Endodermal cell (in vitro differentiated cells): ENCODE results near the gene BRD4. TPM values are rescaled to one million over a fixed set of nuclear protein-coding genes. Genes with fewer than 3 reads are reported as not detected.
"Not testable (repeated sequence)": the region's sequence is repeated elsewhere in the genome, so short reads cannot be mapped to it uniquely, and the experiment has no call there.

Experiments used
- DNase-seq: peaks from one replicate; pipeline ENCODE4 v3.0.0-alpha.2; 2017
- H3K27ac ChIP-seq: 2 replicates; pipeline ENCODE4 v1.5.1; 2013; ENCODE audit warnings: mild to moderate bottlenecking, low read depth, low read length, moderate library complexity
- H3K27me3 ChIP-seq: 2 replicates; pipeline ENCODE4 v1.6.1; 2013; ENCODE audit warnings: mild to moderate bottlenecking, low read length, moderate library complexity; ENCODE audit not compliant: insufficient read depth, control insufficient read depth, poor library complexity, severe bottlenecking
- H3K36me3 ChIP-seq: 2 replicates; pipeline ENCODE4 v1.7.0; 2013; ENCODE audit warnings: mild to moderate bottlenecking, low read length, moderate library complexity; ENCODE audit not compliant: control insufficient read depth, insufficient read depth
- H3K4me1 ChIP-seq: one replicate; pipeline ENCODE4 v1.7.0; 2013; ENCODE audit warnings: low read length; ENCODE audit not compliant: control insufficient read depth, insufficient read depth
- H3K4me3 ChIP-seq: 2 replicates; pipeline ENCODE4 v1.5.1; 2013; ENCODE audit warnings: mild to moderate bottlenecking, low read length, moderate library complexity
- H3K9ac ChIP-seq: 2 replicates; pipeline ENCODE4 v1.6.1; 2013; ENCODE audit warnings: mild to moderate bottlenecking, low read length, moderate library complexity; ENCODE audit not compliant: poor library complexity, severe bottlenecking; ENCODE audit errors: extremely low read depth
- H3K9me3 ChIP-seq: 2 replicates; pipeline ENCODE4 v1.6.1; 2013; ENCODE audit warnings: mild to moderate bottlenecking, low read length, moderate library complexity; ENCODE audit not compliant: control insufficient read depth
- H3K27ac Mint-ChIP-seq: 2 replicates; pipeline ENCODE4 v1.8.0; 2020; ENCODE audit warnings: mixed read lengths
- H3K27me3 Mint-ChIP-seq: 2 replicates; pipeline ENCODE4 v1.8.0; 2021; ENCODE audit warnings: mild to moderate bottlenecking, mixed read lengths; ENCODE audit not compliant: insufficient read depth
- H3K36me3 Mint-ChIP-seq: 2 replicates; pipeline ENCODE4 v1.8.0; 2020; ENCODE audit warnings: low read depth, mixed read lengths
- H3K4me1 Mint-ChIP-seq: 2 replicates; pipeline ENCODE4 v1.8.0; 2020; ENCODE audit warnings: mixed read lengths
- H3K4me3 Mint-ChIP-seq: 2 replicates; pipeline ENCODE4 v1.8.0; 2020; ENCODE audit warnings: mild to moderate bottlenecking, moderate library complexity, mixed read lengths
- H3K9me3 Mint-ChIP-seq: 2 replicates; pipeline ENCODE4 v1.8.0; 2020; ENCODE audit warnings: mild to moderate bottlenecking, mixed read lengths
- CTCF ChIP-seq: fragments of 200-600 bp; sonication (generic); conservative IDR thresholded peaks from 2 replicates; pipeline ENCODE4 v1.5.0; 2021; ENCODE audit warnings: antibody characterized with exemption, mild to moderate bottlenecking
- WGBS, 2 experiments: methylation state at CpG; one replicate each; pipeline versions ENCODE4 v1.1.5 to v1.1.7; 2013; ENCODE audit warnings: missing lambda C conversion rate in 2 of 2, mixed read lengths in 1 of 2; ENCODE audit not compliant: insufficient coverage in 1 of 2, insufficient read length in 1 of 2; 5-methylcytosine and 5-hydroxymethylcytosine counted together
- total RNA-seq, 2 donors: library from RNA; stranded (reverse); fragmentation: NEBNext Ultra II Directional in 1 of 2; extraction: Animal tissue kit (Norgen Biotek cat#: 25700) in 1 of 2; gene quantifications; 2 replicates in 1 of 2; 3 replicates in 1 of 2; pipeline ENCODE4 v1.2.1, GENCODE V29; 2021

The BRD4 gene
- total RNA-seq, 2 donors from 2014 or later: 149 to 156 TPM

GRCh38 chr19:15360015-15360414, 27.7 kb upstream of the BRD4 start:
- Histone ChIP-seq H3K36me3 (peaks cover 64% of the 10 kb centered on the region), H3K9me3 (peaks cover 13% of the 10 kb centered on the region)
- not testable (repeated sequence) for H3K9ac ChIP-seq, H3K4me1 ChIP-seq, H3K4me1 Mint-ChIP-seq, H3K27ac ChIP-seq, H3K27ac Mint-ChIP-seq, H3K4me3 ChIP-seq, H3K4me3 Mint-ChIP-seq, H3K27me3 Mint-ChIP-seq, H3K27me3 ChIP-seq, DNase-seq
- Mint-ChIP-seq H3K9me3 (peaks cover 21% of the 10 kb centered on the region), H3K36me3 (peaks cover 73% of the 10 kb centered on the region)
- 91 to 100% methylated on average over 1 to 4 of the region's 4 CpGs for WGBS, 2 experiments

GRCh38 chr19:15358918-15359317, 26.6 kb upstream of the BRD4 start:
- TF ChIP-seq CTCF: no peak
- H3K27ac Mint-ChIP-seq: no peak overlapping the region

GRCh38 chr19:15357906-15358305, 25.6 kb upstream of the BRD4 start:
- no peak for DNase-seq
- H3K4me3 ChIP-seq: no peak overlapping the region
- peaks cover 11% of the 10 kb centered on the region for H3K9me3 Mint-ChIP-seq
- no peak overlapping the region for H3K27ac Mint-ChIP-seq
- WGBS, 2 experiments: 91 to 95% methylated on average over 3 to 4 of the region's 4 CpGs
- peaks cover 7% of the 10 kb centered on the region for H3K9me3 ChIP-seq
- H3K36me3 Mint-ChIP-seq: peaks cover 77% of the 10 kb centered on the region
- no peaks in the 10 kb centered on the region for H3K27me3 Mint-ChIP-seq
- no peak overlapping the region for H3K27ac ChIP-seq
- H3K4me3 Mint-ChIP-seq: no peak overlapping the region
- H3K27me3 ChIP-seq: no peaks in the 10 kb centered on the region
- H3K4me1 ChIP-seq: no peaks in the 10 kb centered on the region
- TF ChIP-seq CTCF: no peak
- no peaks in the 10 kb centered on the region for H3K4me1 Mint-ChIP-seq
- peaks cover 73% of the 10 kb centered on the region for H3K36me3 ChIP-seq
- H3K9ac ChIP-seq: no peak overlapping the region

More at GRCh38 chr19:15358918-15359317, 26.6 kb upstream of the BRD4 start:
- no peak overlapping the region for H3K4me3 Mint-ChIP-seq
- no peak overlapping the region for H3K9ac ChIP-seq
- peaks cover 16% of the 10 kb centered on the region for H3K9me3 Mint-ChIP-seq
- H3K4me3 ChIP-seq: no peak overlapping the region
- H3K27me3 ChIP-seq: no peaks in the 10 kb centered on the region
- no peaks in the 10 kb centered on the region for H3K4me1 ChIP-seq
- 88 to 96% methylated on average over 3 of the region's 3 CpGs for WGBS, 2 experiments
- H3K27me3 Mint-ChIP-seq: no peaks in the 10 kb centered on the region
- H3K36me3 ChIP-seq: peaks cover 67% of the 10 kb centered on the region
- H3K9me3 ChIP-seq: peaks cover 7% of the 10 kb centered on the region
- DNase-seq: no peak
- H3K4me1 Mint-ChIP-seq: no peaks in the 10 kb centered on the region
- peaks cover 77% of the 10 kb centered on the region for H3K36me3 Mint-ChIP-seq
- no peak overlapping the region for H3K27ac ChIP-seq
